Hematopoietic multipotent progenitor cell treated with erythropoietin and hydrocortisone succinate and interleukin-3 and kit ligand, for 6 days (in vitro differentiated cells): Measurements from ENCODE around the gene CBR1.

Experiments
- DNase-seq: peaks from one replicate; pipeline ENCODE4 v3.0.0-alpha.2; 2015

Gene CBR1

DNA sequence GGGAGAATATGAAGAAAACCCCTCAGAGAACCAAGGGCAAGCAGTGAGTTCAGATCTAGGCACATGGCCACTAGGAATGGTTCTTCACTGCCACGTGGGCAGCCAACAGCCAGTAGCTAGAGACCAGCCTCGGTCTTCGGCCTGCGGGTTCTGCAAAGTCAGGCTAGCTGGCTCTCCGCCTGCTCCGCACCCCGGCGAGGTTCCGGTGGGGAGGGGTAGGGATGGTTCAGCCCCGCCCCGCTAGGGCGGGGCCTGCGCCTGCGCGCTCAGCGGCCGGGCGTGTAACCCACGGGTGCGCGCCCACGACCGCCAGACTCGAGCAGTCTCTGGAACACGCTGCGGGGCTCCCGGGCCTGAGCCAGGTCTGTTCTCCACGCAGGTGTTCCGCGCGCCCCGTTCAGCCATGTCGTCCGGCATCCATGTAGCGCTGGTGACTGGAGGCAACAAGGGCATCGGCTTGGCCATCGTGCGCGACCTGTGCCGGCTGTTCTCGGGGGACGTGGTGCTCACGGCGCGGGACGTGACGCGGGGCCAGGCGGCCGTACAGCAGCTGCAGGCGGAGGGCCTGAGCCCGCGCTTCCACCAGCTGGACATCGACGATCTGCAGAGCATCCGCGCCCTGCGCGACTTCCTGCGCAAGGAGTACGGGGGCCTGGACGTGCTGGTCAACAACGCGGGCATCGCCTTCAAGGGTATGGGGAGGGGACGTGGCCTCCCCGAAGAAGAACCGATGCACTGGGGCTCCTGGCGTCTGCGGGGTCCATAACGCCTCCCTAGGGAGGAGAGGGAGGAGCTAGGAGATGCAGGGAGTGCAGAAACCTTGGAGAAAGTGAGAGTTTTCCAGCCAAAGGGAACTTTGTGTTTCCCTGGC is at the start of gene CBR1:
Gene CBR1 (plus strand): TSS at position 312 of the 871 bp plus-strand sequence. CDS start 92 bp downstream, at position 404.
- DNase-seq: peak; percentile 93

DNA sequence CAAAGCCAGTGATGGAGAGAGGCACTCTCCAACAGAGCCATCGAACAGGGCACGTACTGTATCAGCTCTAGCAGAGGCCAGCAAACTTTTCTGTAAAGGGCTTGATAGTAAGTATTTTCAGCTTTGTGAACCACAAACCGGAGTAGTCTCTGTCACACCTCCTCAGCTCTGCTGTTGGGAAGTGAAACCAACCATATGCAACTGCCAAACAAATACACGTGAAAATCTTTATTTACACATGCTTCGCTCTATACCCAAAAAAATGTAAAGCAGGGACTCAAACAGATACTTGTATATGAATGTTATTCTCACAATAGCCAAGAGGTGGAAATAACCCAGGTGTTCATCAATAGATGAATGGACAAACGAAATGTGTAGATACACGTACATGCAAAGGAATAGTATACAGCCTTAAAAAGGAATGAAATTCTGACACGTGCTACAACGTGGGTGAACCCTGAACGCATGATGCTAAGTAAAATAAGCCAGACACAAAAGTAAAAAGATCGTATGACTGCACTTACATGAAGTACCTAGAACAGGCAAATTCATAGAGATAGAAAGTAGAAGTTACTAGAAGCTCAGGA is 48.5 kb upstream of the CBR1 start:
- DNase-seq: no peak

DNA sequence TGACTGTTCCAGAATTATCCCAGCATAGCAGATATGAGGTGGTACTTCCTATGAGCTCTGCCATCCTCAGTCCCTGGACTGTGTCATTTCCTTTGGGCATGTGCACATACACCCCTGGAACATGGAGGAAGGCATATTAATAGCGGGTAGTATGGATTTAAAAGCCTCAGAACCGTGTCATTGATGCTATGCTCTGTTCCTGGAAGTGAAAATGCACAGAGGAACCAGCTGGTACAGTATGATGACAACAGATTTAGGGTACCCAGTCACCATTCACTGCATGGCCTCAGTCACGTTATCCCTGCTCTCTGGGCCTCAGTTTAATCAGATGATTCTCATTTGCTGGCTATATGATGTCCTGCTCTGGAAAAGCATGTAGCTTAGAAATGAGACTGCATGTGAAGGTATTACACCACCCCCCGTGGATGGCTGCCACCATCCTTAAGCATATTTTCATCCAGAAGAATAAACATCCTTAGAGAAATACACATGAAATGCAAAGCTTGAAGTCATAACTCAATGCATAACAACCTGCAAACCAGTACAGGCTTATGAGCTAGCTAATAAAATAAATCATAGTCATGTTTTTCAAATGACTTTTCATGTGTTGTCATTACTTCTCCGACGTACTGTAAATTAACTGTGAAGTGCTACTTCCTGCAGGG is 47.3 kb upstream of the CBR1 start:
- DNase-seq: no peak

DNA sequence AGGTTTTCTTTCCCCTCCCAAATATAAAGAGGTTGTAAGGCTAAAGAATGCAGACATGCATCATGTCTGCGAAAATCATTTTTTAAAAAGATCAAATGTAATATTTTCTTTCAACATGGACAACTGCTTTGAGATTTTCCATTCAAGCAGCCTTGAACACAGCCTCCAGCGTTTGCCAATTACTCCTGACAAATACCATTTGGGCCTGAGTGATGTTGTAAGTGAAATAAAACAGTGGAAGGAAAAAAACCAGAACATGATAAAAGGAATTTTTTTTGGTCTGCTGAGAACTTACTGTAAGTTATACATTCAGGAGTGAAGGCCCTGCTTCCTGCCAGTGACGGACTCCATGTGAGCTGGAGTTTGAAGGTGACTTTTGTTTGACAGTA is 46.7 kb upstream of the CBR1 start:
- DNase-seq: no peak

DNA sequence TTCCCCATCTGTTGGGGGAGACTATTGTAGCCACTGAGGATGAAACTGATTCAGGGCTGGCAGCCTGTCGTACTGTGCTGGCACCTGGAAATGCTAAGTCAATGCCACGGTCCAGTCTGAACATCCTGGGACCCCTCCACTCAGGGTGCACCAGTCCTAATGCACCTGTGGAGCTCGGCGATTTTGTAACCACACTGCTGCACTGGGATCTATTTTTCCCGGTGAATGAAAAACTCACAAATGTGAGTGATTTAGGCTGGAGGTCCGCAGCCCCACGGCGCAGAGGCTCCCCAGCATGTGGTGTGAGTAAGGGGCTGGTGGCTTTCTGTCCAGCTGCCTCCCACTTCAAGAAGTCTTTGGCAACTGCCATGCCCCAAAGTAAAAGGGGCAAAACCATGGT is 45.0 kb upstream of the CBR1 start:
- no peak for DNase-seq

DNA sequence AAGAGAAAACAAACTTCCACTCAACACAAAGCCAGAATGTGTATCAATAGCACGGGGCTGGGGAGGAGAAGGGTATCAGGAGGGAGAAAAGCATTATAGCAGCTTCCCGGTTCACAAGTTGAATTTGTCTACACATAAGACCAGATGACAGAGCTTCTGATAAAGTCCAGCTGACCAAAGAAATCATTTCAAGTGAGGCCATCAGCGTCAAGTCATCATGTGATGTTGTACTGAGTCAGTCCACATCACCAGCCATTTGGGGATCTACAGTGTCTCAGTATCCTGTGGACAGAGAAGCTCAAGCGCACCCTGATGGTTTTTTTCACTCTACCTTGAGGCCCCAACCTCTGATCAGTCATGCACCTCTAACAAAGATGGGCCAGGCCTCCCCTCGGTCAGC is 42.5 kb upstream of the CBR1 start:
- no peak for DNase-seq

DNA sequence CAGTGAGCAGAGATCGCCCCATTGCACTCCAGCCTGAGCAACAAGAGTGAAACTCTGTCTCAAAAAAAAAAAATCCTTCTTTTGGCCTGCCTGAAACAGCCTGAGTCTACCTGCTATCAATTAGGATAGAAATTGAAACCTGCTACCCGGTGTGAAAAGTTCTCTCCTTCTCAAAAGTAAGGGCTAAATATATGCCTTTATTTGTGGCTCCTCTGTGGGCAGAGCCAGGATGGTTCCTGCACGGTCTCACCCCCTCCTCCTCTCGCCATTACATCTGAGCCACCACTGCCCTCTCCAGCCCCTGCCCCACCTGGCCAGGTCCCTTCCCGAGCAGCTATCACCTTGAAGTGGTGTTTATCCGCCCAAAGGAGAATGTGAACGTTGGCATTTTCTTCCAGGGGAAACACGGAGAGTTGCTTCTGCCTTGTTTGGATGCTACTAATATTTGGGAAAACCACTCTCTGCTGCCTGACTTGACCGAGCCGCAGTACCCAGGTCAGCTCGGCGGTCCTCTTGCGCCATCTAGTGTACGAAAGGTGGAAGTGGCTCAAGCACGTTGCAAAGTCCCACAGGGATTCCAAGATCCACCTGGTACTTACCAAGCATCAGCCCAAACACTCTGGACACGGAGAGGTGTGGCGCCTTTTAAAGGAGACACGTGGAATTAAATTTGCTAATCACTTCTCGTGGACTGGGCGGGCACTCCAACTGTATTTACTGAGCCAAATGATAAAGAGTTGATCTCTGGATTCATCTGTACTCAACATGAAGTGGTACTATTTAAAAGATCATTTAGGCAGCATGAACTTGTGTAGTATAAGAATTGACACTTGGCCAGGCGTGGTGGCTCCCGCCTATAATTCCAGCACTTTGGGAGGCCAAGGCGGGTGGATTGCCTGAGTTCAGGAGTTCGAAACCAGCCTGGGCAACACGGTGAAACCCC is 41.4 kb upstream of the CBR1 start:
- peak; percentile 74 for DNase-seq

DNA sequence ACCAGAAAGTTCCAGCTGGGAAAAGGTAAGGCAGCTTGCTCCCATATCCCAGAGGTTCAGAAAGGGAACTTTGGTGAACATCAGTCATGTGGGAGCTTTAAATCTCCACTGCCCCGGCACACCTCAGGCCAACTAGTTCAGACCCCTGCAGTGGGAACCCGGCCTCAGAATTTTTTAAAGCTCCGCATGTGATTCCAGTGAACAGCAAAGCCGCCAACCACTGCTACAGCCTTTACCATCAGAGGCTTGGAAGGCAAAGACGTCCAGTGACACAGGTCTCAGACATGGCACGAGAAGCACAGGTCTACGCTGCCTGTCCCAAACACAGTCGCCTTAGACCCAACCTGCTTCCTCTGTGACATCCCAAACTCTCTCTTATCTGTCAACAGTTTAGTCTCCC is 40.5 kb upstream of the CBR1 start:
- no peak for DNase-seq

DNA sequence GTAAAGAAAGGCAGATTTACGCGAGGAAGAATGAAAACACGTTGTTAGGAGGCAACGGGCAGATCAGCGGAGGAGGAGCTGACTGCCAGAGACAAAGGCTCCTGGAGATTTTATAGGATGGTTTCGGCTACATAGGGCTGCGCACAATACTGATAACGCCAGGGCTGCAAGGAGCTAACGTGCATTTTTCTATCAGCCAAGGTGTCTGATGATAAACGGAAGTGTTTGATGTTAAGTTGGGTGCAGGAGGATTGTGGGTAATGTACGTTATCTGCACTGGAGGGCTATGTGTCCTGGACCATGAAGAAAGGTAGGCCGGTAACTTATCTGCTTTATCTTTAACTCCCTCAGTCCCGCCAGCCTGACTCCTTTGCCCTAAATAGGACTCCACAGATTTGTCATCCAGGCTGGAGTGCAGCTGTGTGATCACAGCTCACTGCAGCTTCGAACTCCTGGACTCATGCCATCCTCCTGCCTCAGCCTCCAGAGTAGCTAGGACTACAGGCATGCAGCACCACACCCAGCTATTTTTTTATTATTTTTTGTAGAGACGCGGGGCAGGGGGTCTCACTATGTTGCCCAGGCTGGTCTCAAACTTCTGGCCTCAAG is 39.1 kb upstream of the CBR1 start:
- no peak for DNase-seq

DNA sequence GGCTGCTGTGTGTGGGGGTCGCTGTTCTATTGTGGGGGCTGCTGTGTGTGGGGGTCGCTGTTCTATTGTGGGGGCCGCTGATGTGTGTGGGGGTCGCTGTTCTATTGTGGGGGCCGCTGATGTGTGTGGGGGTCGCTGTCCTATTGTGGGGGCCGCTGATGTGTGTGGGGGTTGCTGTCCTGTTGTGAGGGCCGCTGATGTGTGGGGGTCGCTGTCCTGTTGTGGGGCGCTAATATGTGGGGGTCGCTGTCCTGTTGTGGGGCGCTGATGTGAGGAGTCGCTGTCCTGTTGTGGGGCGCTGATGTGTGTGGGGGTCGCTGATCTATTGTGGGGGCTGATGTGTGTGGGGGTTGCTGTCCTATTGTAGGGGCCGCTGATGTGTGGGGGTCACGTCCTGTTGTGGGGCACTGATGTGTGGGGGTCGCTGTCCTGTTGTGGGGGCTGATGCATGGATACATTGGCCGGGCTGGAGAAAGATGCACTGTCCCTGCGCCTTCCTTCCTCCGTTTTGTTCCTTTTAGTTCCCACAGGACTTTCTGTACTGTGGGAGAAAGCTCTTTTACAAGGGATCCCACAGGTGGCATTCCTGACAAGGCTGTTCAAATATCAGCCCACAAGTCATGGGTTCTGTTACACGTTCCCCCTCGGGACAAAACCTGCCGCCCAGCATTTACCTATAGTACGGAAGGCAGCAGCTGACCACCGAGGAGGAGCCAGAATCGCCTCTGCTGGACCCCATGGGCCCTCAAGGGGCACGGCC is 37.0 kb upstream of the CBR1 start:
- no peak for DNase-seq

DNA sequence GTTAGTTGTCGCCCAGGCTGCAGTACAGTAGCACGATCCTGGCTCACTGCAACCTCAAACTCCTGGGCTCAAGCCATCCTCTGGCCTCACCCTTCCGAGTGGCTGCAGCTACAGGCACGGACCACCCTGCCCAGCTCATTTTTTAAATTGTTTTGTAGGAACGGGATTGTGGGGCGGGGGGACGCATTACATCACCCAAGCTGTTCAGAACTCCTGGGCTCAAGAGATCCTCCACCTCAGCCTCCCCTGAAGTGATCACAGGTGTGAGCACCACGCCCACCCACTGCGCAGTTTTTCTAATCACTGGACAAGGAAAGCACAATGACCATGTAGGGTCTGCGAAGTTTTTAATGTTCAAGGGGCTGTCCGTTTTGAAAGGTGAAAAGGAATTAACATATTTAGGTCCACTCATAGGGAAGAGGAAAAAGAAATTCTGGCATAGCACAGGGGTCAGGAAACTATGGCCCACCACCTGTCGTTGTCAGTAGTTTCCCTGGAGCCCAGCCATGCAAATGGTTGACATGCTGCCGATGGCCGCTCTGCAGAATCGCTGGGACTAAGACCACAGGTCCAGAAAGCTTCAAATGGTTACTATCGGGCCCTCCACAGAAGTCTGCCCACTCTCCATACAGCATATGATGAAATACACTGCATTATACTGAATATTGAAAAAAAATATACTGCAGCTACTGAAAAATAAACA is 35.5 kb upstream of the CBR1 start:
- no peak for DNase-seq

DNA sequence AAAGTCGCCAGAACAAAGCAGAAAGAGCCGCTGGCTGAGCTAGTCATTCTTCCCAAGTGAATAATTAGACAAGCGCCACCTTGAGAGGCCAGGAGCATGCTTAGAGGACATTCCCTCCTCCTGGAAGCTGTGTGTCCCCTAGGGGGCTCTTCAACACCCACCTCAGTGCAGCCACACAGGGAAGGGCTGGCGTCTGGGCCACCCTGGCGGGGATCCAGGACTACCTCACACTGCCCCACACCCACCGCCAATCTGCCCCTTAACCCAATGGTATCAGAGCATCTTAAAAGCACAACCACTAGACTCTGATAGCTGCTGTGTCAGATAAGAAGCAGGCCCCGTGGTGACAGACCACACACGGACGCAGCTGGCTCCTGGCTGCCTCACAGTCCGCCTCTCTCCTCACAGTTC is 34.4 kb upstream of the CBR1 start:
- DNase-seq: peak; percentile 74

DNA sequence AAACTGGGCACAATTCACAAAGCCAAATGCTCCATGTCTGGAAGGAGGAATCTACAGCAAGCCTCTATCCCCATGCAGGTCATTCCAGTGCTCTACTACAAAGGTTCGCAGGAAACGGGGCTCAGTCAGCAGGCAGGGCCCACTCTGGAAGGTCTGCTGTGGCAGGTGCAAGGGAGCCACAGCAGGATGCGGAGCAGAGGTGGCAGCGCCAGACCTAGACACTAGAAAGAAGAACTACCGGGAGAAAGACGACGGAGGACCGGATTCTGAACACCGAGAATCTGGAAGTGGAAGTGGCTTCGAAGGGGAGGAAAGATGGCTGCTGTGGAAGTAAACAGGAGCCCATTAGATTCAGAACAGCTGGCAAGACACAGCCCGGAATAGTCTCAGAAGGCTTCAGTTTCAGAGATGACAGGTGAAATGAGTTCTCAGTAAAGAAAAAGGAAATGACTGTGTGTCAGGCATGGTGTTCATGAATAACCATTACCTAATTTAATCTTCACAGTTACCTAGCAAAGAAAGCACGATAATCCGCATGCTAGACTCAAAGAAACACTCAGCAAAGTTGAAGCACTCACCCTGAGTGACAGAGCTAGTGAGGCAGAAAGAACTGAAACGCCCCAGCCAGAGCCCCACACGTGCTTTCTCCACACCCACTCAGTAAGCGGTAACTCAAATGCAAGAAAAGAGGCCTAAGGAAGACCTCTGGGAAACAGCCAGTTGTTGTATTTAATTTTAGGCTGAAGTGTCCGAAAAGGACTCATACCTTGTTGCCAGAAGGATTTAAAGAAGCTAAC is 30.9 kb upstream of the CBR1 start:
- no peak for DNase-seq

DNA sequence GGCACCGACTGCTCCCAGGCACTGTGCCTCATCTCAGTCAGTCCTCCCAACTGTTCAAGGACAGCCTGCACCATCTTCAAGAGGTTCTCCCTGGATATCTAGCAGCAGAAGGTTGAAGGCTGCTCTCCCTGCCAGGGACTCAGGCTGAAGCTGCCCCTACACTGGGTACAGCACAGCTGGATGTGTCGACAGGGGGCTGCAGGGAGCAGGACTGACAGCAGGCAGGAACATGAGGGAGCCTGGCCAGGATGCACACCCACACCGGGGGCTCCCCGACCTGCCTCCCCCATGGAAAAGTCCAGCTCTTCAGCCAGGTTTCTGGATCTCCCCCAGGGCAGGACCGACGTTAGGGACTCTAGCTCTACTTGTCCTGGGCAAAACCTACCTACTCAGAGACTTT is 30.0 kb upstream of the CBR1 start:
- no peak for DNase-seq

DNA sequence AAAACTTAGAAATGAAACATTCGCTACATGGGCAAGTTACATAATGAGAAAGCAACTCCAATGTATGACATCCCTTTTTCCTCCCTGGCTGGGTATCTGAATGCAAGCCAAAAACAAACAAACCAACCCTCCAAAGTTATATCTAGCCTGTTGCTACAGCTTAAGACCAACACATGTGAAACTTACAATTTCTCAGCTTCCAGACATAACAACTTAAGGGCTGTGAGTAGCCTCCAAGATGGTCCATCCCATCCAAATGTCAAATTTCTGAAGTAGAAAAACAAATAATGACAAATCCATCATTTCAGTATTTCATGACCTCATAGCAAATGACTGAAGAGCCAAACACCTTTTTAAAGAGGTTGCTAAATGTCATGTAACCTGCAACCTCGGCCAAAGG is 29.4 kb upstream of the CBR1 start:
- no peak for DNase-seq

DNA sequence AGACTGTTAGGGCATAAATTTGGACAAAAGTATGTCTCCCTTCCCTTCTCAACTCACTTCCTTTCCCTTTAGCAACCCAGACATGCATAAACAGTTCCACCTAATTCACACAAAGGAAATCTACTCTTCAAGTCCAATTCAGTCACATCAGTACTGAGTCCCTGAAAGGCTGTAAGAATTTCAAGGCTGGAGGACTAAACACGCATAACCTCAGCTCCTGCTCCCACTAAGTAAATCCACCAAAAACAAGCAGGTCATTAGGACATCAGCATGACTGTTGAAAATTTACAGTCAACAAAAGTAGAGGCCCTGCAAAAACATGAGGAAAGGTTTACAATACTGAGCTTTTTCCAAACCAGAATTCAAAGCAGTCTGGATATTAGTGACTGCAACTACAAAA is 27.9 kb upstream of the CBR1 start:
- no peak for DNase-seq

DNA sequence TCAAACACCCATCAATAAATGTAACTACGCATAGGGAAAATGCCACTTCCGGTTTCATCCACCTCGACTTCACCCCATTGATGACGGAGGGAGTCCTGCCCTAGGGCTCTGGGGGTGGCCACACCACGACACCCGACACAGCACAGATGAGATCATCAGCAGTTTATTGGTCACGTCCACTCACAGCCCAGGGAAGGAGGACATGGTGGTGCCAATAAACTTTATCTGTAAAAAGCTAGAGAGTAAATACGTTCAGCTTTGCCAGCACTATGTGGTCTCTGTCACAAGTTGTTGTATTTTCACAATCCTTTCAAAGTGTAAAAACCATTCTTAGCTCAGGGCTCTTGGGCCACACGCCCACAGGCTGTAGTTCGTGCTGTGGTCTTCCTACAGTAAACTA is 25.8 kb upstream of the CBR1 start:
- no peak for DNase-seq

DNA sequence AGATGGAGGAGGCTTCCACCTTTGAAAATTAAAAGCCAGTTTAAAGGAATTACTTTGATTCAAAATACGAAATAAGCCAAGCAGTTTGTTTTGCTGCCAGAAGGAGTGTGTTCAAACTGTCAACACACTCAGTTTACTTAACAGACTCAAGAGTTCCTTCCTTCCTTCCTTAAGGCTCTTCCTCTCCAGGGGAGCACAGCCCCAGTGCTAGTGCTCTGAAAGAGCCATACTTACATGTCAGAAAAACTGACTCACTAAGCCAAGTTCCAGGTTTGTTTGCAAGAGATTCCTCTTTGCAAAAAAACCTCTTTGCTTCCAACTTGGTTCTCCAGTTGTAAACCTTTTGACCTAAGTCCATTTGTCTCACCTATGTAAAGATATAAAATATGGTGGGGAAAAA is 23.8 kb upstream of the CBR1 start:
- no peak for DNase-seq

DNA sequence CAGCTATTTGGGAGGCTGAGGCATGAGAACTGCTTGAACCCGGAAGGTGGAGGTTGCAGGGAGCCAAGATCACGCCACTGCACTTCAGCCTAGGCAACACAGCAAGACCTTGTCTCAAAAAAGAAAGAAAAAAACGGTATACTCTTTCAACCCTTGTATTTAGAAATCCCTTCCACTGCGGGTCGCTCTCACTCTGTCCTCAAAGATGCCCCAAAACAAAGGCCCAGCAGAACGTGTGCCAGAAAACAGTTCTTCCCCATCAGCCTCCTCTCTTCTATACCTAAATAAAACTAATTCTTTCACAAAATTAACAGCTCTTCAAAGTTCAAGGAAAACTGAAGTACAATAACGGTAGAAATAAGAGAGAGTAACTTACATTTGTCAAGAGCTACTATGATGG is 22.7 kb upstream of the CBR1 start:
- no peak for DNase-seq

DNA sequence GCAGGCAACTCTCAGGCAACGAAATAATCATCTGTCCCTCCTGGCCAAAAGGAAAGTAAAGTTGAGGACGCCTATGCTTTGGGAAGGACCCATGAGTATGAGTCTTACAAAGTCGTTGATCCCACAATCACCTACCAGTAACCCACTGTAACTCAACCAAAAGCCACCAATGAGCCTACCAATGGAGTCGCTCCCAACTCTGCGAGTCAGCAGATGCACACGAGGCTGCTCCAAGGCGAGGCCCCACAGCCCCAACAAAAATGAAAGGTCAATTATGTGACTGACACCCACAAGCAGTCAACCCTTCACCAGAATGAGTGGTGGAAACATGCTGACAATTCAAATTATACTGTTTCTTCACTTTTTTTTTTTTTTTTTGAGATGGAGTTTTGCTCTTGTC is 21.5 kb upstream of the CBR1 start:
- DNase-seq: no peak
